ENCODE measurements around the gene CCS. TPM values are rescaled to one million over a fixed set of nuclear protein-coding genes. Genes with fewer than 3 reads are reported as not detected.

The CCS gene
- total and polyA plus RNA-seq, 9 of the 15 experiments (the other 6 are each of a cell fraction or from before 2014, with no cell fraction given): 1.1 to 46.6 (median 26.8) TPM

DNA sequence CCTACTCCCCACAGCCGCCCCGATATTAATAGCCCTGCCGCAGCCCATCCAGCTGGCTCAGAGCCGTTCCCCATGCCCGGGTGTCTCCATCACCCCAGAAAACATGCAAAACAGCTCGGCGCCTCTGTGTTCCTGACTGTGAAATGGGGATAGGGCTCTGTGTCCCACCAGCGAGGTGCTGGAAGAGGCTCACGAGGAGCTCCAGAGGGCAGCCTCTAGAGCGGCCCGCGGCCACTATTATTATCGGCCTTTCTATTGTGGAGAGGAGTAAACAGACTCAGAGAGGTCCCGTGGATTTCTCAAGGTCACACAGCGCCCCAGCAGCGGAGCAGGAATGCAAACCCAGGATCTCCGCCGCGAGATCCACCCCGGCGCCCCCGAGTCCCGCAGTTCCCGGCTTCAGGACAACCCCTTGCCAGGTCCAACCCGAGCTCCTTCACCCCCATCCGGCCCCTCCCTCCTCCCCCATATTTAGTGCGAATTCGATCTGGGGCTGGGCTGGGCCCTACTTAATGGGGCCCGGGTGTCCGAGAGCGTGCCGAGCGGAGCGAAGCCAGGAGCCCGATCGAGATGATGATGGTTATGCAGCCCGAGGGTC, 46.5 kb upstream of the CCS start, which contains the start of gene ACTN3 (continued):
- TF ChIP-seq, protein P1, sequence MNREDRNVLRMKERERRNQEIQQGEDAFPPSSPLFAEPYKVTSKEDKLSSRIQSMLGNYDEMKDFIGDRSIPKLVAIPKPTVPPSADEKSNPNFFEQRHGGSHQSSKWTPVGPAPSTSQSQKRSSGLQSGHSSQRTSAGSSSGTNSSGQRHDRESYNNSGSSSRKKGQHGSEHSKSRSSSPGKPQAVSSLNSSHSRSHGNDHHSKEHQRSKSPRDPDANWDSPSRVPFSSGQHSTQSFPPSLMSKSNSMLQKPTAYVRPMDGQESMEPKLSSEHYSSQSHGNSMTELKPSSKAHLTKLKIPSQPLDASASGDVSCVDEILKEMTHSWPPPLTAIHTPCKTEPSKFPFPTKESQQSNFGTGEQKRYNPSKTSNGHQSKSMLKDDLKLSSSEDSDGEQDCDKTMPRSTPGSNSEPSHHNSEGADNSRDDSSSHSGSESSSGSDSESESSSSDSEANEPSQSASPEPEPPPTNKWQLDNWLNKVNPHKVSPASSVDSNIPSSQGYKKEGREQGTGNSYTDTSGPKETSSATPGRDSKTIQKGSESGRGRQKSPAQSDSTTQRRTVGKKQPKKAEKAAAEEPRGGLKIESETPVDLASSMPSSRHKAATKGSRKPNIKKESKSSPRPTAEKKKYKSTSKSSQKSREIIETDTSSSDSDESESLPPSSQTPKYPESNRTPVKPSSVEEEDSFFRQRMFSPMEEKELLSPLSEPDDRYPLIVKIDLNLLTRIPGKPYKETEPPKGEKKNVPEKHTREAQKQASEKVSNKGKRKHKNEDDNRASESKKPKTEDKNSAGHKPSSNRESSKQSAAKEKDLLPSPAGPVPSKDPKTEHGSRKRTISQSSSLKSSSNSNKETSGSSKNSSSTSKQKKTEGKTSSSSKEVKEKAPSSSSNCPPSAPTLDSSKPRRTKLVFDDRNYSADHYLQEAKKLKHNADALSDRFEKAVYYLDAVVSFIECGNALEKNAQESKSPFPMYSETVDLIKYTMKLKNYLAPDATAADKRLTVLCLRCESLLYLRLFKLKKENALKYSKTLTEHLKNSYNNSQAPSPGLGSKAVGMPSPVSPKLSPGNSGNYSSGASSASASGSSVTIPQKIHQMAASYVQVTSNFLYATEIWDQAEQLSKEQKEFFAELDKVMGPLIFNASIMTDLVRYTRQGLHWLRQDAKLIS (CRISPR knock-in tag; IDR thresholded peaks at IDR 0.05): 0 out of 2 replicates have a peak, but pooled peaks have one; percentile 58
- peak; percentile 99 for TF ChIP-seq ADNP (tag; IDR thresholded peaks at IDR 0.05)
- TF ChIP-seq CHCHD3 (CRISPR knock-in tag; IDR thresholded peaks at IDR 0.05): no peak
- TF ChIP-seq HDGF (IDR thresholded peaks at IDR 0.05): peak; percentile 95; the same call in 1 of the 2 replicates
- peak; percentile 98 for TF ChIP-seq CBX1 (IDR thresholded peaks at IDR 0.05; ENCODE audit: low read depth)
- TF ChIP-seq, protein P2, sequence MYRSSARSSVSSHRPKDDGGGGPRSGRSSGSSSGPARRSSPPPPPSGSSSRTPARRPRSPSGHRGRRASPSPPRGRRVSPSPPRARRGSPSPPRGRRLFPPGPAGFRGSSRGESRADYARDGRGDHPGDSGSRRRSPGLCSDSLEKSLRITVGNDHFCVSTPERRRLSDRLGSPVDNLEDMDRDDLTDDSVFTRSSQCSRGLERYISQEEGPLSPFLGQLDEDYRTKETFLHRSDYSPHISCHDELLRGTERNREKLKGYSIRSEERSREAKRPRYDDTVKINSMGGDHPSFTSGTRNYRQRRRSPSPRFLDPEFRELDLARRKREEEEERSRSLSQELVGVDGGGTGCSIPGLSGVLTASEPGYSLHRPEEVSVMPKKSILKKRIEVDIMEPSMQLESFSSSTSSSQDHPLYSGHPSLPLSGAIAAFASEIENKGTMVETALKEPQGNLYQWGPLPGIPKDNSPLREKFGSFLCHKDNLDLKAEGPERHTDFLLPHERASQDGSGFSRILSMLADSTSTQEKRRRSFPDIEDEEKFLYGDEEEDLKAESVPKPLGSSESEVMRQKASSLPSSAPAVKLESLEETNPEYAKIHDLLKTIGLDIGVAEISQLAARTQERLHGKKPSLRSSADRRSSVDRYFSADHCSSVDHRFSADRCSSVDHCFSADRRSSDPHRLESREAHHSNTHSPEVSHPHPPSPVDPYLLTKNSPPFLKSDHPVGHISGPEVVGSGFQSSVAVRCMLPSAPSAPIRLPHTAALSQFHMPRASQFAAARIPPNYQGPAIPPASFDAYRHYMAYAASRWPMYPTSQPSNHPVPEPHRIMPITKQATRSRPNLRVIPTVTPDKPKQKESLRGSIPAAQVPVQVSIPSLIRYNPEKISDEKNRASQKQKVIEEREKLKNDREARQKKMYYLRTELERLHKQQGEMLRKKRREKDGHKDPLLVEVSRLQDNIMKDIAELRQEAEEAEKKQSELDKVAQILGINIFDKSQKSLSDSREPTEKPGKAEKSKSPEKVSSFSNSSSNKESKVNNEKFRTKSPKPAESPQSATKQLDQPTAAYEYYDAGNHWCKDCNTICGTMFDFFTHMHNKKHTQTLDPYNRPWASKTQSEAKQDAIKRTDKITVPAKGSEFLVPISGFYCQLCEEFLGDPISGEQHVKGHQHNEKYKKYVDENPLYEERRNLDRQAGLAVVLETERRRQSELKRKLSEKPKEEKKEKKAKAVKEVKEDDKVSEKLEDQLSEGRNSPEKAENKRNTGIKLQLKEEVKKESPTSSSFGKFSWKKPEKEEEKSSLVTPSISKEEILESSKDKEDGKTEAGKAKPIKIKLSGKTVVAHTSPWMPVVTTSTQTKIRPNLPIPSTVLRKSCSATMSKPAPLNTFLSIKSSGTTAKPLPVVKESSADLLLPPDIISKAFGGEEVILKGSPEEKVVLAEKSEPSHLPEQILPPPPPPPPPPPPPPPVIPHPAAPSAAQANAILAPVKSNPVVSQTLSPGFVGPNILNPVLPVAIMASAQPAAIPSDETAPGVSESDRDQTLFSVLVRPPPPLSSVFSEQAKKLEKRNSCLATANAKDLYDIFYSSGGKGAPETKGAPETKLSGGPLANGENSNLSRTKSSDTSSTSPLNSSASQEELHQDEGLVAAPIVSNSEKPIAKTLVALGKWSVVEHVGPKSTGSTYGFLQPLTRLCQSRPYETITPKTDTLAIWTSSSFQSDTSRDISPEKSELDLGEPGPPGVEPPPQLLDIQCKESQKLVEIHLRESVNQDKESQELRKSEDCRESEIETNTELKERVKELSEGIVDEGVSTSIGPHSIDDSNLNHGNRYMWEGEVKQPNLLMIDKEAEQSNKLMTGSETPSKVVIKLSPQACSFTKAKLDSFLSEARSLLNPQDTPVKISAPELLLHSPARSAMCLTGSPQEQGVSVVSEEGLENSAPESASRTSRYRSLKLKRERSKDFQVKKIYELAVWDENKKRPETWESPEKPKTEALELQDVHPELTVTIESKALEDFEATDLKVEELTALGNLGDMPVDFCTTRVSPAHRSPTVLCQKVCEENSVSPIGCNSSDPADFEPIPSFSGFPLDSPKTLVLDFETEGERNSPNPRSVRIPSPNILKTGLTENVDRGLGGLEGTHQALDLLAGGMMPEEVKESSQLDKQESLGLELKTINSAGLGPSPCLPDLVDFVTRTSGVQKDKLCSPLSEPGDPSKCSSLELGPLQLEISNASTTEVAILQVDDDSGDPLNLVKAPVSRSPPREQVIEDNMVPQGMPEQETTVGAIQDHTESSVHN (IDR thresholded peaks at IDR 0.05; ENCODE audit: borderline replicate concordance in 1 of 2, low read depth in 1 of 2): no peak
- no peak for TF ChIP-seq NRF1 (conservative IDR thresholded peaks at IDR 0.05 in 1 of 2, IDR thresholded peaks at IDR 0.05 in 1 of 2)
- peak; percentile 97 for TF ChIP-seq SMARCA5 (IDR thresholded peaks at IDR 0.05)
- TF ChIP-seq STAT5A (IDR thresholded peaks at IDR 0.05; ENCODE audit: borderline replicate concordance, low read length): no peak
- TF ChIP-seq HNRNPH1 (optimal IDR thresholded peaks at IDR 0.05; ENCODE audit: low read depth, low read length): no peak
- TF ChIP-seq ZBTB8A (IDR thresholded peaks at IDR 0.05; ENCODE audit: partially characterized antibody): no peak
- no peak for TF ChIP-seq CBX2 (IDR thresholded peaks at IDR 0.05; ENCODE audit: insufficient read depth, low read length, poor library complexity, severe bottlenecking)
- TF ChIP-seq ZNF77 (CRISPR knock-in tag; IDR thresholded peaks at IDR 0.05): no peak
- TF ChIP-seq ILF3 (IDR thresholded peaks at IDR 0.05; ENCODE audit: borderline replicate concordance): no peak
- peak; percentile 92 for TF ChIP-seq ZFP36 (IDR thresholded peaks at IDR 0.05; ENCODE audit: low read depth, low read length, partially characterized antibody)
- TF ChIP-seq TOE1 (IDR thresholded peaks at IDR 0.05; ENCODE audit: borderline replicate concordance): peak; percentile 49; the same call in 1 of the 2 replicates
- TF ChIP-seq TOE1 (CRISPR knock-in tag; IDR thresholded peaks at IDR 0.05; ENCODE audit: borderline replicate concordance, low read depth): no peak
